HG03460 (cell line): ENCODE measurements around the gene ZAP70.

Experiments
- ATAC-seq: cut with Tn5 transposase; IDR thresholded peaks from one replicate; pipeline ENCODE4 v1.9.1; 2021; ENCODE audit not compliant: unreplicated experiment

Gene ZAP70

DNA sequence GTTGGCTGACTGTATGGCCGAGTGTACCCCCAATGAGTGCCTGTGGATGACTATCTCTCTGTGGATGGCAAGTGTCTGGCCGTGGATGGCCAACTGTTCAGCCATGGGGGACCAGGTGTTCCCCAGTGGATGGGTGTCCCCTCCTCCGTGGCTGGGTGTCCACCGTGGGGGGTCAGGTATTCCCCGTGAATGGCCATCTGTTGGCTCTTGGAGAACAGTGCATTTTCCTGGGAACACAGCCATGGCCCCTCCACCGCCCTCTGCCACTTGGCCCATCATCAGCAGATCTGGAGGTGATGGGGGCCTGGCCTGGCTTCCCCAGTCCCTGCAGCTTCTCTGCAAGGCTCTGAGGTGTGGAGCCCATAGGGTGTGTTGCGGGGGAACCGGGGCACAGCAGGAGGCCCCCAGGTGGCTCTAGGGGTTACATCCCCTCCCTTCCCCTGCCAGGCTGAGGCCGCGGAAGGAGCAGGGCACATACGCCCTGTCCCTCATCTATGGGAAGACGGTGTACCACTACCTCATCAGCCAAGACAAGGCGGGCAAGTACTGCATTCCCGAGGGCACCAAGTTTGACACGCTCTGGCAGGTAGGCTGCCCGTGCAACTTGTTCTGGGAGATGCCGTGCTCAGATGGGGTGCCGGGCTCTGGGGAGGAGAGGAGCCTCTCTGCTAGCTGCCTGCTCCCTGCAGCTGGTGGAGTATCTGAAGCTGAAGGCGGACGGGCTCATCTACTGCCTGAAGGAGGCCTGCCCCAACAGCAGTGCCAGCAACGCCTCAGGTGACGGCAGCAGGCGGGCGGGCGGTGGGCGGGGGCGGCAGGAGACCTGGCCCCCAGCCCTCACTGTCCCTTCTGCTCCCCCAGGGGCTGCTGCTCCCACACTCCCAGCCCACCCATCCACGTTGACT lies 19.3 kb downstream of the ZAP70 start:
- no peak for ATAC-seq

DNA sequence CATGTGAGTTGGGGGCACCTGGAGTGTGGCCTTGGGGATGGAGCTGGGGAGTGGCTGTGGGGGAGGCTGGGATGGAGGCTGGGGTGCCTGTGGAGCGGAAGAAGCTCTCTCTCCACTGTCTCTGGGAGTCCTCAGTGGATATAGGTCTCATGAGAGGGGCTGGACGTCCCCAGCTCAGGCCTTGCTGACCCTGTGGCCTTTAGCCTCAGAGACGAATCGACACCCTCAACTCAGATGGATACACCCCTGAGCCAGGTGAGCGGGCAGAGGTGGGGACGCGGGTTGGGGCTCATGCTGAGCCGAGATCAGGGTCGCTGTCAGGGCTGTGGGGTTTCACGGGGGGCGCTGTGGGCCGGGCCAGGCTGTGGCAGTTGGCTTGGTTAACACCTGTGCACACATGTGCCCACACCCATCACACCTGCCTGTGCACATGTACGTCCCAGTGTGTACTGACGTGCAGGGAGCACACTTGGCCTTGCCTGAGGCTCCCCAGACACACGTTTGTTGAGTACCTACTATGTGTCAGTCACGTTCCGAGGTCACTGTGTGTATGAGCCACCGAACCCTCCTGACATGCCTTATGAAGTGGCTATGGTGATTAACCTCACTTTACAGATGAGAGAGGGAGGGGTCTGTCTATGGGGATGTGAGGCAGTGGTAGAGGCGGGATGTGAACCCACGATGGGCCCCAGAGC lies 20.1 kb downstream of the ZAP70 start:
- no peak for ATAC-seq

DNA sequence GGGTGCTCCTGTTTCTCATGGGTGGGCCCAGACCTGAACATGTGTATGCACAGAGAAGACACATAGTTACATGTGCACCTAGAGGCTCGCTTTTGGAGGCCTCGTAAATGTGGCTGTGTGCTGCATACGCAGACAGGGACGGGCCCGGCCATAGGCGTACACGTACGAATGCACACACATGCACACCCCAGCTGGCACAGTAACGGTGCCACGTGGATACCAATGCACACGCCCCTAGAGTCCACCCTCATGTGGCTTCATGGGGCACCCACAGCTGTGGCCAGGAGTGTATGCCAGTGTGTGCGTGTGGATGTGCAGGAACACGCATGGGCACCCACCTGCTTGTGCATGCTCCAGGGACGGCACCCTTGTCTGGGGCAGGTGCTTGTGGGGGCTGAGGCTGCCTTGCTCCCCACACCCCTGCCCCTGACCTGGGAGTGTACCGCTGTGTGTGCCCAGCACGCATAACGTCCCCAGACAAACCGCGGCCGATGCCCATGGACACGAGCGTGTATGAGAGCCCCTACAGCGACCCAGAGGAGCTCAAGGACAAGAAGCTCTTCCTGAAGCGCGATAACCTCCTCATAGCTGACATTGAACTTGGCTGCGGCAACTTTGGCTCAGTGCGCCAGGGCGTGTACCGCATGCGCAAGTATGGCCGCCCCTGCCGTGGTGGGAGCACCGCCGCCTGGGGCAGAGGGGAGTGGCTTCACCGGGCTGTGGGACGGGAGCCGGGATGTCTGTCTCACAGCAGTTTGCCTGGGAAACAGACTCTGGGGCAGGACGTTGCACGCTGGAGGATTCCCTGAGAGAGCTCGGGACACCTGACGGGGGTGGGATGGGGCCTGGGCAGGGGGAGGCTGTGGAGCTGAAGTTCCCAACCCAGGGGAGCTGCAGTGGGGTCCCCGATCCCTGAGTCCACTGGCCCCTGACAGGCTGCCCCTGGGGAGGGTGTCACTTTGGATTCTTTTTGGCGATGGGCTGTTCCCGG lies 21.0 kb downstream of the ZAP70 start:
- no peak for ATAC-seq

DNA sequence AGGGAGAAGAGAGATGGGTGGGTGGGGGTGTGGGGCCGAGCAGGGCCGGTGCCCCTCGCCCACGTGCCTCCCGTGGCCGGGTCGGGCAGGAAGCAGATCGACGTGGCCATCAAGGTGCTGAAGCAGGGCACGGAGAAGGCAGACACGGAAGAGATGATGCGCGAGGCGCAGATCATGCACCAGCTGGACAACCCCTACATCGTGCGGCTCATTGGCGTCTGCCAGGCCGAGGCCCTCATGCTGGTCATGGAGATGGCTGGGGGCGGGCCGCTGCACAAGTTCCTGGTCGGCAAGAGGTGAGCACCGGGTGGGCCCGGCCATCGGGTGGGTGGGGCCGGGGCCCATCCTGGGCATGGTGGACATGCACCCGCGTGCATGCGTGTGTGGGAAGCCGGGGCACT lies 21.8 kb downstream of the ZAP70 start:
- no peak for ATAC-seq

DNA sequence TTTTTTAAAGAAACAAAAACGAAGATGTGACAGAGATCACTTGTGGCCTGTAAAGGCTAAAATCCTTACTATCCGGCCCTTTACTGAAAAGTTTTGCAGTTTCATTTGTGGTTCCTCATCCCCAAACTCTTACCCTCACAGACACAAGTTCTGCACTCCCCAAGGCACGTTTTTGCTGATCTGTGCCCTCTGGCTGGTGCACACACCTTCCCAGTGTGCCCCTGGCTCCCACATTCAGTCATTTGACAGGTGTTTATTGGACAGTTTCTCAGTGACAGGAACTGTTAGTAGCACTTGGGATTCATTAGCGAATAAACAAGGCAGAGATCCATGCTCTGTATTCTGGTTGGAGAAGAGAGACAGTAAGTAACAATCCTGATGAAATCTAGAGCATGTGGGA lies 22.8 kb downstream of the ZAP70 start:
- ATAC-seq = no peak

DNA sequence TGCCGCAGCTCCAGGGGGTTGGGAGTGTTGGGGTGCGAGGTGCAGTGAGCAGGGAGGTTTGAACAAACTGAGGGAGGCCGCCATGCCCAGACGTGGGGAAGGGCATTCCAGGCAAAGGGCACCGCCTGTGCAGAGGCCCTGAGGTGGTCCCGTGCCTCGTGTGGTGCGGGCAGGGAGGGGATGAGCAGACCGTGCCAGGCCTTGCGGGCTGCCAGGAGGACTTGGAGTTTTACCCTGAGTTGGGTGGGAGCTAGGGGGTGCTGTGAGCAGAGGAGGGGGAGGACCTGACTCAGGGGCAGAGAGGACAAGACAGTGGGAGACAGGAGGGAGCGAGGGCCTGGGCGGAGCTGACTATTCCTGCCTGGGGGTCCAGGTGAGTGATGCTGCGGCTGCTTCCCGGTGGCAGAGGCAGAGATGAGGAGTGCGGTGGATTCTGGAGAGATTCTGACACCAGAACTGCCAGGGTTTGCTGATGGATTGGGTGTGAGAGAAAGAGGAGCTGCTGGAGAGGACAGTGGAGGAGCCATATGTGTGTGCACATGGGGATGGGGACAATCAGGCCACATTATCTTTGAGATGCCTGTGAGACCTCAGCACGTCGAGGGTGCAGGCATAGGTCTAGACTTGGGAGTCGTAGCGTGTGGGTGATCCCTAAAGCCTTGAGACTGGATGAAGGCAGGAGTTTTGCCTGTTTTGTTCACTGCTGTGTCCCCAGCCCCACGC lies 23.4 kb downstream of the ZAP70 start:
- no peak for ATAC-seq

DNA sequence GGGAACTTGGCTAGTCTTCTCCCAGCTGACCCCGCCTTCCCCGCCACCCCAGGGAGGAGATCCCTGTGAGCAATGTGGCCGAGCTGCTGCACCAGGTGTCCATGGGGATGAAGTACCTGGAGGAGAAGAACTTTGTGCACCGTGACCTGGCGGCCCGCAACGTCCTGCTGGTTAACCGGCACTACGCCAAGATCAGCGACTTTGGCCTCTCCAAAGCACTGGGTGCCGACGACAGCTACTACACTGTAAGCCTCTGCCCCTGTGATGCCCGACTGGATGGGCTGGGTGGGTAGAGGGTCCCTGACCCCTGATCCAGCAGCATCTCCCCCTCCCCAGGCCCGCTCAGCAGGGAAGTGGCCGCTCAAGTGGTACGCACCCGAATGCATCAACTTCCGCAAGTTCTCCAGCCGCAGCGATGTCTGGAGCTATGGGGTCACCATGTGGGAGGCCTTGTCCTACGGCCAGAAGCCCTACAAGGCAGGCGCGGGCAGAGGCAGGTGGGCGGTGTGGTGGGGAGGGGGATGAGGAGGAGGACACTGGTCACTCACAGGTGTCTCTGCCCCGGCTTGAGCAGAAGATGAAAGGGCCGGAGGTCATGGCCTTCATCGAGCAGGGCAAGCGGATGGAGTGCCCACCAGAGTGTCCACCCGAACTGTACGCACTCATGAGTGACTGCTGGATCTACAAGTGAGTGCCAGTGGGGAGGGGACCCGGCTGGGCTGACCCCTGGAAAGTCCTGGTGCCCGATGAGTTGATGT lies 24.2 kb downstream of the ZAP70 start:
- ATAC-seq = no peak

DNA sequence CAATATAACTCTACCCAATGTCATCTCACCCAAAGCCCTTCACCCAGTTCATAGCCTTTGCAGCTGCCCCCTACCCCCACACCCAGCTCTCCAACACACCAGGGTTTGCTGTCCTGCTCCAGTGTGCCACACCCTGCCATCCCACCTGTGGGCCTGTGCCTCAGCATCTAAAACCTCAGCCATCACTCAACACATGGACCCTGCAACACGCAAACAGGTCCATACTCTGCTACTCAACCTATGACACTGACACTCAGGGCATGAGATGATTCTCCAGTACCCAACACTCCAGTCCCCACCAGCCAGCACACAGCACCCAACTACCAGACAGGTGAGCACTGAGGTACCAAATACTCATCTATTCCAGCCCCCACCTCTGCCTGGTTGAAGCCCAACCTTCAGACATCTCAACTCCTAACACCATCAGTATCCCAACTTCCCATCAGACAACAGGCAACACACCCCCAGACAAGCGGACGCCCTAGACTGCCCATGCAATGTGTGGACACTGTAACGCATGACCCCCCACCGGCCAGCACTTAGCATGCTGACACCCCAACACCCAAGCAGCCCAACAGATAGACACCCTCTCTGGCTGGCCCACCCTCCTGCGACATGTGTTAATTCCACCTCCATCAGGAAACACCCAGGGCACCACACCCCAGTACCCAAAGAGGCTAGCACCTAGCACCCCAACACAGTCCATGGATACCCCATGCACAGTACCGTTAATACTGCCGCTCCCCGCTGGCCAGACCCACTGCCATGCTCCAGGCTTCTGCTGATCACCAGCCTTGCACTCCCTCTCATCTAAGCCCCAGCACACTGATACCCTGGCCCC lies 25.0 kb downstream of the ZAP70 start:
- ATAC-seq = no peak

DNA sequence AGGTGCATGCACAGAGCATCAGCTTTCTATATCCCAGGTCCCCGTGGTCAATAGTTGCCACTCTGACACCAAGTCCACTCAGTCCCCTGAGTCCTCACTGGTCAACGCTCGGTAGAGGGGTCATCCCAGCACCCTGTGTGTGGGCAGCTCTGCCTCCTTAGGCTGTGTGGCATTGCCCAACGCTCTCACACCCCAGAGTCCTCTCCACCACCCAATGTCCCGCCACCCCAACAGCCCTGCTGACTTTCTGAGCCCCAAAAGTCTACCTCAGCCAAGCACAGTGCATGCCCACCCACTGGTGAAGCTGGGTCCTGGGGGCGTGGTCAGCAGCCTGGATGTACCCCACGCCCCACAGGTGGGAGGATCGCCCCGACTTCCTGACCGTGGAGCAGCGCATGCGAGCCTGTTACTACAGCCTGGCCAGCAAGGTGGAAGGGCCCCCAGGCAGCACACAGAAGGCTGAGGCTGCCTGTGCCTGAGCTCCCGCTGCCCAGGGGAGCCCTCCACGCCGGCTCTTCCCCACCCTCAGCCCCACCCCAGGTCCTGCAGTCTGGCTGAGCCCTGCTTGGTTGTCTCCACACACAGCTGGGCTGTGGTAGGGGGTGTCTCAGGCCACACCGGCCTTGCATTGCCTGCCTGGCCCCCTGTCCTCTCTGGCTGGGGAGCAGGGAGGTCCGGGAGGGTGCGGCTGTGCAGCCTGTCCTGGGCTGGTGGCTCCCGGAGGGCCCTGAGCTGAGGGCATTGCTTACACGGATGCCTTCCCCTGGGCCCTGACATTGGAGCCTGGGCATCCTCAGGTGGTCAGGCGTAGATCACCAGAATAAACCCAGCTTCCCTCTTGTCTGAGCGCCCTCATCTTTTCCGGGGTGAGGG lies 25.9 kb downstream of the ZAP70 start:
- ATAC-seq = no peak

DNA sequence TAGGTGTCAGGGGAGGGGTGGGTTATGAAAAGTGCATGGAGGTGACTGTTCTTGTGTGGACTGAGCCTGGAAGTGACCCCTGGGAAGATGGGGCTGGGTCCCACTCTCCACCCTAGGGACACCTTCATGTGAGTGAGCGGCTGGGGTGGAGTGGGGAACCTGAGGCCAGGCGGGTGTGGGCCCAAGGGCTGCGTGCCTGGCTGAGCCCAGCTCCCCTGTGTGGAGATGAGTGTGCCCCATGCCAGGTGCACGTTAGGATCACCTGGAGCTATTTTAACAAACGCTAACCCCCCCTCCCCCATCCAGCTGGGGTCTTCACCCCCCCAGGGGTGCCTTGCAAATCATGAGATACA lies 26.5 kb downstream of the ZAP70 start:
- ATAC-seq = no peak

DNA sequence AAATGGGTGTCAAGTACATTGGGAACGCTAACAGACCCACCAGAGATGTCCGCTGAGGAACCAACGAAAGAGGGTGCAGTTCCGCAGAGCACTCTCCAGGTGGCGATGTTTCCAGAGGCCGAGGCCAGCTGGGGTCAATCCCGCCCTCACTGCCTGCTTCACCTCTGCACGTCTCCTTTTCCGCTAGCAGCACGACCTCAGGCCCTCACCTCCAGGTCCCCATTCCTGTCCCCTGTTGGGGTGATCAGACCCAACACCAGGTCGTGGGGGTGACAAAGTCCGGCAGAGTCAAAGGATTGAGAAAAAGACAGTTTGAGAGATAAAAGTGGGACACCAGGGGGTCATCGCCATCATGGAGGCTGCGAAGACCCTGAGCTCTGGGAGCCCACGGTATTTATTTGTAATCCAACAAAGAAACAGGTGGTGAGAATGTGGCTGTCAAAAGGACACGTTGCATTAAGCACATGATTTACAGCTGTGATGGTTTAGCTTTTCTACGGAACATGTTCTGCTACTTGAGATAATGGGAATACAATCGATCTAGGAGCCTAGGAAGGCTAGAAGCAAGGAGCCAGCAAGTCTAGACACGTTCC lies 27.3 kb downstream of the ZAP70 start:
- ATAC-seq = no peak

DNA sequence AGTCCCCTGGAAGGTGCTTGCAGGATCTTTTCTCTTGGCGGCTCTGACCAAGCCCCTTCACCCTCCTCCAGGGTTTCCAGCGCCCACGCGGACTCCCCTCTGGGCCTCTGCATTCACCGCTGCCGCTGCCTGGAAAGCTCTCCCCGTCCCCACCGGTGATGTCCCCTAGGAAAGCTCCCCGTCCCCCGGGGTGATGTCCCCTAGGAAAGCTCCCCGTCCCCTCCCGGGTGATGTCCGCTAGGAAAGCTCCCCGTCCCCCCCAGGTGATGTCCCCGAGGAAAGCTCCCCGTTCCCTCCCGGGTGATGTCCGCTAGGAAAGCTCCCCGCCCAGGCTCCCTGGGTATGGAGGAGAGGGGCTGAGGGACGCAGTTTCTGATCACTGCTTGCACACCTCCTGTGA lies 27.9 kb downstream of the ZAP70 start:
- no peak for ATAC-seq

DNA sequence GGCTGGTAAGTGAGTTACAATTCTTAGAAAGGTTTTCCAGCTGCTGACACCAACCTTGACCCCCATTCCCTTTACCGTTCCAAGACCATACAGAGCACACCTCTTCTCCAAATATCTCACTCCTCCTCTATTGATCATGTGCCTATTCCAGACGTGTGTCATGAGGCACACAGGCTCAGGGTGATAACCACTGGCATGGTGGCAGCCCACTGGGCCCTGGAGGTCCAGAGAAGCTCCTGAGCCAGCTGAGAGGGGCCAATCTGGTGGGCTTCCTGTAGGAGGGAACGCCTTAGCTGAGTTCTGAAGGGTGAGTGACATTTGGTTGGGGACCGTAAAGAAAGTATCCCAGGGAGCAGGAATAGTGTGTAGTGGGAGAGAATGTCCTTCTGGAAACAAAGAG lies 28.3 kb downstream of the ZAP70 start:
- no peak for ATAC-seq

DNA sequence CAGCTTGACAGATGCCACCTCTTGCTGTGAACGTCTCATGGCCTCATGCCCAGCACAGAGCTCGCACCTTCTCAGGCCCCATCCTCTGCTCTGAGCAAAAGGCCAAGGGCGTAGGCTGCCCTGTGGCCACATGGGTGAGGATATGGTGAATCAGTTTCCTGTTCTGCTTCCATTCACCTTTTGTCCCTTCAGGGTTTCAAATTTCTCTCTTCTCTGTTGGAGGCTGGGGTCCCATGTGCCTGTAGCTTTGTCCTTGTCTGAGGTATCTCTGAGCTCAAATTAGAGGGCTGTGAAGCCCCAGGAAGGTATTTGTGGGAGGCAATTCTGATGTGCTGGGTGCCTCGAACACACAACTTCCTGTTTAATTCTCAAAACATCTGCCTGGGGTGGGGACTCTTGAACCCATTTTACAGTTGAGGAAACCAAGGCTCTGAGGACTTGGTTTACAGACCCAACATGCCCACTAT lies 29.0 kb downstream of the ZAP70 start:
- ATAC-seq = no peak

DNA sequence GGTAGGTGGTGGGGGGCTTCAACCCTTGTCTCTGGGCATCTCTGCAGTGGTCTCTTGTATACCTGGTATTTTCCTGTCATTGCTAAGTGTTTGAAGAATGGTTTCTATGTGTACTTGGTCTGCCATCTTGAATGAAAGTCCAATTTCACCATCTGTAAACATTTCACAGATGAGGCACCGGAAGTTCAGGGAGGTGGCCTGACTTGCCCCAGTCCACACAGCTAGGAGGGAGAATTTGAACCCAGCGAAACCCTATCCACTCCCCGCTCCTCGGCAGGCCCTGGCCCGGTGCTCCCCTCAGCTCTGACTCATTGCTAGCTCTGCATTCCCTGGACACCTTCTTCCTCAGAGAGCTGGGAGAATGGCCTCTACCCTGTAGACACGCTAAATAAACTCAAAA lies 30.5 kb downstream of the ZAP70 start:
- ATAC-seq = no peak

DNA sequence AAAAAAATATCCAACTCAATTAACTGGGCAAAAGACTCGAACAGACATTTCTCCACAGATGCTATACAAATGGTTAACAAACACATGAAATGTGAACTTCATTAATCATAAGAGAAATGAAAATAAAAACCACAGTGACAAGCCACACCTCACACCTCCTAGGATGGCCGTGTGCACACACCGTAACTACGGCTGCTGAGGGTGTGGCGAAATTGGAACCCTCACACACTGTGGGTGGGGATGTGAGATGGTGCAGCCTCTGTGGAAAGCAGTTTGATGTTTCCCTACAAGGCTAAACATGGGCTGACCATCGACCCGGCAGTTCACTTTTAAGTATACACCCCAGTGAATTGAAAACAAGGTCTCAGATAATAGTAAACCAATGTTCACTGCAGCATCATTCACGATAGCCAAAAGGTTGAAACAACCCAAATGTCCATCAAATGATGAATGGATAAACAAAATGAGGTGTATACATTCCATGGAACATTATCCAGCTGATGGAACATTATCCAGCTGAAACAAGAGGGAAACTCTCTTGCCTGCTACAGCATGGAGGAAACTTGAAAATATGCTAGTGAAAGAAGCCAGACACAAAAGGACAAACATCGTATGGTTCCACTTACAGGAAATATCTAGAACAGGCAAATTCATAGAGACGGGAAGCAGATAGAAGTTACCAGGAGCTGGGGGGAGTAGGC lies 32.2 kb downstream of the ZAP70 start:
- no peak for ATAC-seq

DNA sequence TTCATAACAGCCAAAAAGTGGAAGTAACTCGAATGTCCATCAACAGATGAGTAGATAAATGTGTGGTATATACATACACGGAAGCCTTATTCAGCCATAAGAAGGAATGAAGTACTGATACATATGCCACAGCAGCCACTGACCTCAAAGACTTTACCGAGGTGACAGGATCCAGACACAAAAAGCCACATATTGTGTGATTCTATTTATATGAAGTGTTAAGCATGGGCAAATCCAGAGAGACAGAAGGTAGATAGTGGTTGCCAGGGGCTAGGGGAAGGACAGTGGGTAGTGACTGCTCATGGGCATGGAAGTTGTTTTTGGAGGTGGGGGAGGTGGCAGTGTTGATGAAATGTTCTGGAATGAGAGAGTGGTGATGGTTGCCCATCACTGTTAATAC lies 33.9 kb downstream of the ZAP70 start:
- no peak for ATAC-seq
